ENCODE measurements around the gene S100A9.

Gene S100A9

DNA sequence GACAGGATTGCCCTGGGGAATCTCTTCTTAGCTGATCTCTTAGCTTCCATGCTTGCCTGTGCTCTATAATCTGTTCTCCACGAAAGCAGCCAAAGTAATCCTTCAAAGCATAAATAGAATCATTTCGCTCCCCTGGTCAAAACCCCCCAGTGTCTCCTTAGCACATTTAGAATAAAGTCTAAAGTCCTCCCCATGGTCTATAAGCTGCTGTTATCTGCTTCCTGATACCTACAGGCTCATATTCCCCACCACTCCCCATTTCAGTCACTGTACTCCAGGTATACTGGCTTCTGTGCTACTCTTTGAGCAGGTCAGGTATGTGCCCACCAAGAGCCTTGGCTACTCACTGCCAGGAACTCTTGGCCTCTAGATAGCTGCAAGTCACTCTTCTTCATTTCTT lies 14.9 kb downstream of the S100A9 start:
- no peak for TF ChIP-seq ZFX (IDR thresholded peaks at IDR 0.05; ENCODE audit: borderline replicate concordance)
- TF ChIP-seq, protein P1, sequence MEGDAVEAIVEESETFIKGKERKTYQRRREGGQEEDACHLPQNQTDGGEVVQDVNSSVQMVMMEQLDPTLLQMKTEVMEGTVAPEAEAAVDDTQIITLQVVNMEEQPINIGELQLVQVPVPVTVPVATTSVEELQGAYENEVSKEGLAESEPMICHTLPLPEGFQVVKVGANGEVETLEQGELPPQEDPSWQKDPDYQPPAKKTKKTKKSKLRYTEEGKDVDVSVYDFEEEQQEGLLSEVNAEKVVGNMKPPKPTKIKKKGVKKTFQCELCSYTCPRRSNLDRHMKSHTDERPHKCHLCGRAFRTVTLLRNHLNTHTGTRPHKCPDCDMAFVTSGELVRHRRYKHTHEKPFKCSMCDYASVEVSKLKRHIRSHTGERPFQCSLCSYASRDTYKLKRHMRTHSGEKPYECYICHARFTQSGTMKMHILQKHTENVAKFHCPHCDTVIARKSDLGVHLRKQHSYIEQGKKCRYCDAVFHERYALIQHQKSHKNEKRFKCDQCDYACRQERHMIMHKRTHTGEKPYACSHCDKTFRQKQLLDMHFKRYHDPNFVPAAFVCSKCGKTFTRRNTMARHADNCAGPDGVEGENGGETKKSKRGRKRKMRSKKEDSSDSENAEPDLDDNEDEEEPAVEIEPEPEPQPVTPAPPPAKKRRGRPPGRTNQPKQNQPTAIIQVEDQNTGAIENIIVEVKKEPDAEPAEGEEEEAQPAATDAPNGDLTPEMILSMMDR (IDR thresholded peaks at IDR 0.05): no peak
- H3K27ac ChIP-seq: no peak overlapping the region

DNA sequence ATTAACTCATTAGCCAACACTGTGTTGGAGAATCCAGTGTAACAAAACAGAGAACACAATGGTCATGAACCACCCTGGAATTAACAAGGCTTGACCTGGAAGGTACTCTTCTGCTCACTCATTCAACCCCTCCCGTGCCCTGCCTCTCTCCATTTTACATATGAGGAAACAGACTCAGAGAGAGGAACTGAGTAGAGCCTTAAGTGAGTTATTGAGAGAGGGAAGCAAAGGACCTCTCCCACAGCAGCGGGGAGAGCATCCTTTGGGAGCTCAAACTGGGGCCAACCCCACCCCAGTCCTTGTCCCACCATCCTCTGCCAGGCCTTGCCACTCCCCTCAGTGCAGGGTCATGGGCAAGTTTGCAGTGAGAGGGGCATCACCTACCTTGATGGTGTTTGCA lies 16.4 kb downstream of the S100A9 start:
- TF ChIP-seq, protein P1 (IDR thresholded peaks at IDR 0.05): no peak
- no peak for TF ChIP-seq ZFX (IDR thresholded peaks at IDR 0.05; ENCODE audit: borderline replicate concordance)
- no peak overlapping the region for H3K27ac ChIP-seq

DNA sequence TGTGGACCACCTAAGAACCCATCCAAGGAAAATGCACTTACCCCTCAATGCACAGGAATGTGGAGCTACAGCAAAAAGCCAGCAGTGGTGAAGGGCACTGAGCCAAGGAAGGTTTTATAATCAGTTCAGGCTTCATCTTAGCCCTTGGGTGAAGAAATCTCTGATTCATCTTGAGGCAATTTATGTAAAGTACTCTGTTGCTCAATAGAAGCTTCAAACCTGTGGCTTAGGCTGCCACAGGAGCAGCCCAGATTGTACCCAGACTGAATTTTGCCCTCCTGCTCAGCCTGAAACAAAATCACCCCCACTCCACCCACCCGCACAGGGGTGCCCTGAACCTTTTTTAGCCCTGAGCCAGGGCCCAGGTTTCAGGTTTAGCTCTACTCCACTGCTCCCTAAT lies 17.9 kb downstream of the S100A9 start, which contains the start of gene S100A12:
S100A12 (minus strand) TSS at position 111 of the 400 bp plus-strand sequence. CDS start 1,029 bp downstream, outside the sequence.
- no peak within 1 kb of the TSS for H3K27ac ChIP-seq
- TF ChIP-seq ZFX (IDR thresholded peaks at IDR 0.05; ENCODE audit: borderline replicate concordance): no peak
- TF ChIP-seq, protein P1 (IDR thresholded peaks at IDR 0.05): no peak

DNA sequence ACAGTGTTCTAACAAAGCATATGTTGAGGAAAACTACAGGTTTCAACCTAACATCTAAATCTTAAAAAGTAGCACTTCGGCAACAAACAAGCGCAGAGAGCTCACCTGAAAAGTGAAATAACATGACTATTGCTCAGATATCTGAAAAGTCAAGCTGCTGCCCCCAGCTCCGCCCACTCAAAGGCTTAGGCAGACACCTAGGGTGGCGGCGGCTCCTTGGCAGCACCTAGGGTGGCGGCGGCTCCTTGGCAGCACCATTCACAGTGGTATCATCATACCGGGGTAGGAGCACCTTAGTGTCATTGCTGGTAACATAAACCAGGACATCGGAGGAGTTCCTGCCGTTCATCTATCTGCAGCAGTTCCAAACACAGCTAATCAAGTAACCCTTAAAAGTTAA lies 21.9 kb downstream of the S100A9 start:
- TF ChIP-seq, protein P1 (IDR thresholded peaks at IDR 0.05): no peak
- no peak for TF ChIP-seq ZFX (IDR thresholded peaks at IDR 0.05; ENCODE audit: borderline replicate concordance)
- no peak overlapping the region for H3K27ac ChIP-seq

DNA sequence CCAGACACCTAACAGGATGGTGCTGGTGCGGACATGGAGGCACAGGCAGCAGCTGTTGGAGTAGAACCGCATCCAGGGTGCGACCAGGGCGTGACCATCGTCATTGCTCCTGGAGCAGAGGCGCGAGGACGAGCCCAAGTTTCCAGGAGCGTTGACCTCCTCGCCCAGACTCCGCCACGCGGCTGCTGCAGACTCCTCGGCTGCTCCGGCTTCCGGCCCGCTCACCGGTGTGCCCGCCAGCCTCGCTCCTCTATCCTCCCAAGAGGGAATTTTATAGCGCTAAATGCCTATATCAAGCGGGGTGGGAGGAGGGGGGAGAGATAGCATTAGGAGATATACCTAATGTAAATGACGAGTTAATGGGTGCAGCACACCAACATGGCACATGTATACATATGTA lies 23.1 kb downstream of the S100A9 start:
- no peak overlapping the region for H3K27ac ChIP-seq
- TF ChIP-seq, protein P1 (IDR thresholded peaks at IDR 0.05): no peak
- TF ChIP-seq ZFX (IDR thresholded peaks at IDR 0.05; ENCODE audit: borderline replicate concordance): no peak

DNA sequence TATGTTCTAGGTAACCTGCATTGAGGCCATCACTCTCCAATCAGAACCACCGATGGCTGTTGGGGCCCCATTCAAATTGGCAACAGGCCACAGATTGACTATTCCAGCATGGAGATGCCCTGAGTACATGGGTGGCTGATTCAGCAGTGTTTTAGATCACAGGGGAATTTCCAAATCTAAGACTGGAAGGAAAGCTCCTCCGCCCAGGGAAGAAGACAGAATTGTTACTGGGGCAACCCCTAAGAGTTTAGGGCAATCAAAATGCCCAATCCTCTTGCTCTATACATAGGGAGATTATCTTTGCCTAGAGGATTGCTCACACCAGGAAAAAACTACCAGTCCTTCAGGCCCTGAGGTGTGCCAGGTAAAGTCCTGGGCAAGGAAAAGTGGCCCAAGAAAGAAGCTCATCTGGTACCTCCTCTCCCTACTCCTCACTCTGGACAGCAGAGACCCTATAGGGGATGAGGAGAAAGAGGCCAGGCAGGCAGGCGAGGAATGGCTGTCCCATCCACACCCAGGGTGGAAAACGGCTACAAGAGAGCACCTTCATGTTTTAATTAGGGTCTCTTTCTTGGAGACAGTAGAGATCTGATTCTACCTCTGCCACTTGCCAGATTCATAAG lies 27.4 kb downstream of the S100A9 start:
- no peak overlapping the region for H3K27ac ChIP-seq

DNA sequence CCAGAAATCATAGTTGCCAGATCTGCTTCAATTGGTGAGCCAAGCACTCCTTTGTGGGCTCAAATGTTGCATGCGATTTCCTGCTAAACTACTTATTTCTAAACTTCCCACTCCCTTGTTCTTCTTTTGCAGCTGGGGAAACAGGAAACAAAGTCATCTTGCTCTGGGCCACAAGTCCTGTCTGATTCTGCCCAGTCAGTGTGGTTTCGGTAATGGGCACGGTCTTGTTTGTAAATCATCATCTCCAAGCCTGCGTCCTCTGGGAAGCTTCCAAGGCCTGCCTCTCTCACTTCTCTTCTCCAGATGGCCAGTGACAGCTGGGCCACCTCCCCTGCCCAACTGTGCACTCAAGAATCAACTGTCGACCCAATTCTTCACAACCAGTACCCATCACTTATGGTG lies 28.8 kb downstream of the S100A9 start:
- no peak for TF ChIP-seq ZFX (IDR thresholded peaks at IDR 0.05; ENCODE audit: borderline replicate concordance)
- TF ChIP-seq, protein P1 (IDR thresholded peaks at IDR 0.05): no peak
- H3K27ac ChIP-seq: no peak overlapping the region

More for the DNA sequence above, 27.4 kb downstream of the S100A9 start:
- no peak for TF ChIP-seq ZFX (IDR thresholded peaks at IDR 0.05; ENCODE audit: borderline replicate concordance)
- TF ChIP-seq, protein P1 (IDR thresholded peaks at IDR 0.05): no peak
